Mesenchymal stem cell (in vitro differentiated cells and primary cell): ENCODE measurements around the gene CELF2.

ENCODE experiments used
- DNase-seq: peaks from one replicate; pipeline ENCODE4 v3.0.0-alpha.2; 2013
- H2AFZ ChIP-seq: one replicate; pipeline ENCODE4 v1.6.1; 2013; ENCODE audit warnings: low read depth, mild to moderate bottlenecking, control low read depth, inconsistent platforms, low read length, moderate library complexity
- H2AK5ac ChIP-seq: 2 replicates; pipeline ENCODE4 v1.6.1; 2013; ENCODE audit warnings: low read length, moderate library complexity, mild to moderate bottlenecking, inconsistent platforms; ENCODE audit not compliant: severe bottlenecking
- H2BK120ac ChIP-seq: one replicate; pipeline ENCODE4 v1.6.1; 2013; ENCODE audit warnings: low read depth, mild to moderate bottlenecking, inconsistent platforms, low read length, moderate library complexity
- H2BK12ac ChIP-seq, 2 experiments: one replicate each; pipeline ENCODE4 v1.6.1; 2013; ENCODE audit warnings: inconsistent platforms in 2 of 2, low read length in 2 of 2, mild to moderate bottlenecking in 2 of 2, moderate library complexity in 2 of 2, control low read depth in 1 of 2
- H2BK15ac ChIP-seq: one replicate; pipeline ENCODE4 v1.6.1; 2013; ENCODE audit warnings: mild to moderate bottlenecking, low read depth, inconsistent platforms; ENCODE audit not compliant: poor library complexity, severe bottlenecking
- H2BK5ac ChIP-seq: 2 replicates; pipeline ENCODE4 v1.6.1; 2013; ENCODE audit warnings: low read depth, mild to moderate bottlenecking, low read length, control low read depth, inconsistent platforms; ENCODE audit not compliant: poor library complexity, severe bottlenecking
- H3K14ac ChIP-seq, 2 experiments: one replicate each; pipeline ENCODE4 v1.6.1; 2013; ENCODE audit warnings: inconsistent platforms in 2 of 2, low read length in 2 of 2, control low read depth in 1 of 2, mild to moderate bottlenecking in 1 of 2, moderate library complexity in 1 of 2
- H3K18ac ChIP-seq, 2 experiments: one replicate each; pipeline ENCODE4 v1.6.1; 2013; ENCODE audit warnings: inconsistent platforms in 2 of 2, low read length in 2 of 2, control low read depth in 1 of 2, low read depth in 1 of 2, mild to moderate bottlenecking in 1 of 2
- H3K23ac ChIP-seq, 2 experiments: one replicate each; pipeline ENCODE4 v1.6.1; 2013; ENCODE audit warnings: inconsistent platforms in 2 of 2, low read length in 2 of 2, mild to moderate bottlenecking in 2 of 2, moderate library complexity in 2 of 2, control low read depth in 1 of 2
- H3K27ac ChIP-seq: 2 replicates; pipeline ENCODE4 v1.5.1; 2013; ENCODE audit warnings: mild to moderate bottlenecking, moderate library complexity, low read length, control low read depth, inconsistent platforms; ENCODE audit not compliant: poor library complexity, severe bottlenecking
- H3K27me3 ChIP-seq, 2 experiments: 2 replicates each; pipeline versions ENCODE4 v1.6.1 to v1.7.0; 2013; ENCODE audit warnings: low read length in 2 of 2, mild to moderate bottlenecking in 2 of 2, moderate library complexity in 2 of 2, control low read depth in 1 of 2, inconsistent platforms in 1 of 2; ENCODE audit not compliant: control insufficient read depth in 1 of 2, insufficient read depth in 1 of 2
- H3K36me3 ChIP-seq, 2 experiments: 2 replicates each; pipeline versions ENCODE4 v1.6.1 to v1.7.0; 2013; ENCODE audit warnings: low read length in 2 of 2, control low read depth in 1 of 2, inconsistent platforms in 1 of 2, low read depth in 1 of 2, mild to moderate bottlenecking in 1 of 2; ENCODE audit not compliant: insufficient read depth in 2 of 2, control insufficient read depth in 1 of 2
- H3K4ac ChIP-seq, 2 experiments: one replicate each; pipeline ENCODE4 v1.6.1; 2013; ENCODE audit warnings: inconsistent platforms in 2 of 2, low read length in 2 of 2, mild to moderate bottlenecking in 2 of 2, moderate library complexity in 2 of 2, control low read depth in 1 of 2, low read depth in 1 of 2
- H3K4me1 ChIP-seq: 2 replicates; pipeline ENCODE4 v1.6.1; 2013; ENCODE audit warnings: low read depth, low read length, control low read depth; ENCODE audit not compliant: control insufficient read depth, insufficient read depth
- H3K4me2 ChIP-seq: 2 replicates; pipeline ENCODE4 v1.6.1; 2013; ENCODE audit warnings: low read length, mild to moderate bottlenecking, inconsistent platforms; ENCODE audit not compliant: poor library complexity, severe bottlenecking
- H3K4me3 ChIP-seq, 2 experiments: 2 replicates each; pipeline versions ENCODE4 v1.5.1 to v1.7.0; 2013; ENCODE audit warnings: low read length in 2 of 2, mild to moderate bottlenecking in 2 of 2, control low read depth in 1 of 2, low read depth in 1 of 2; ENCODE audit not compliant: insufficient read depth in 1 of 2
- H3K79me1 ChIP-seq: replicated peaks from 2 replicates; pipeline ENCODE4 v1.6.1; 2013; ENCODE audit warnings: mild to moderate bottlenecking, control low read depth, low read length, inconsistent platforms; ENCODE audit not compliant: poor library complexity, severe bottlenecking
- H3K9ac ChIP-seq: 2 replicates; pipeline ENCODE4 v1.7.0; 2013; ENCODE audit warnings: mild to moderate bottlenecking, low read length, moderate library complexity
- H3K9me3 ChIP-seq: 2 replicates; pipeline ENCODE4 v1.7.0; 2013; ENCODE audit warnings: mild to moderate bottlenecking, low read length; ENCODE audit not compliant: control insufficient read depth
- H4K8ac ChIP-seq: one replicate; pipeline ENCODE4 v1.6.1; 2013; ENCODE audit warnings: inconsistent platforms, mild to moderate bottlenecking, low read length, moderate library complexity
- H4K91ac ChIP-seq: one replicate; pipeline ENCODE4 v1.6.1; 2013; ENCODE audit warnings: mild to moderate bottlenecking, low read length, inconsistent platforms
- WGBS: methylation state at CpG from one replicate; pipeline ENCODE4 v1.1.7; 2013; ENCODE audit warnings: mixed read lengths; 5-methylcytosine and 5-hydroxymethylcytosine counted together

The CELF2 gene

DNA sequence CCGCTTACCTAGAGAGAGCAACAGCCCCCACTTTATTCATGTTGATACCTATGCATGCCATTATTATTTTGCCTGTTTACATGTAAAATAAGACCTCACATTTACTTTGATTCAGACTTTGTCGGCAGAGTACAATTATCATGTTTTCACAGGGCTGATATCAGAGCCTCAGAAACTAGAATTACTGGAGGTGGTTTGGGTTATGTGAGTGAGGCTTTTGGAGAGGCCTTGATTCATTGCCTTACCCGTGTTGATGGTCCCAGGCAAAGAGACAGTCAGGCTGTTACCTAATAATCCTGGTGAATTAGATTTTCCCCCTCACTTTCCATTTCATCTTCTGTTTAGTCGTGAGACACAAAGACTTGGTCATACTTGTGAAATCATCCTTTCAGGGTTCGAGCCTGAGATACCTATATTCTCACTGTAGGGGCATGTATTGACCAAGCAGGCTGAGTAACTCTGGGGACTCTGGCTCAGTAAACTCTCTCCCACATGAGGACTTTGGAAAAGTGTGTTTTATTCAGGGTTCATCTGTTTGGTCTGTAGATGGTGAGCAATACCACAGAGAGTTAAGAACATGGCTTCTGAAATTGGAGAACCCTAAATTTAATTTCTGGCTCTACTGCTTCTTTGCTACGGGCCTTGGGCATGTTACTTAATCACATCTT, 150.9 kb downstream of the CELF2 start:
- no peak overlapping the region for H2BK120ac ChIP-seq
- DNase-seq, result no peak
- H3K4me1 ChIP-seq, result peaks cover 10% of the 10 kb centered on the region
- no peak overlapping the region for H3K27ac ChIP-seq
- H3K9ac ChIP-seq, result no peak overlapping the region
- no peak overlapping the region for H2AK5ac ChIP-seq
- H2BK15ac ChIP-seq, result no peak overlapping the region
- H3K4me2 ChIP-seq, result no peak overlapping the region
- H3K9me3 ChIP-seq, result no peaks in the 10 kb centered on the region
- H3K14ac ChIP-seq, result no peak overlapping the region
- H2AFZ ChIP-seq, result no peak overlapping the region
- 91% methylated on average over 5 of the region's 6 CpGs for WGBS
- H4K8ac ChIP-seq, result no peak overlapping the region
- H3K36me3 ChIP-seq, result peaks cover 0 to 62% of the 10 kb centered on the region in 2 experiments
- H3K4ac ChIP-seq, result no peak overlapping the region
- no peak overlapping the region for H2BK5ac ChIP-seq
- H3K79me1 ChIP-seq, result peaks cover 31% of the 10 kb centered on the region
- H3K23ac ChIP-seq, result no peak overlapping the region
- peaks cover 0 to 16% of the 10 kb centered on the region in 2 experiments for H3K27me3 ChIP-seq
- no peak overlapping the region for H3K18ac ChIP-seq
- no peak overlapping the region for H4K91ac ChIP-seq
- H2BK12ac ChIP-seq, result no peak overlapping the region
- H3K4me3 ChIP-seq, result no peak overlapping the region

DNA sequence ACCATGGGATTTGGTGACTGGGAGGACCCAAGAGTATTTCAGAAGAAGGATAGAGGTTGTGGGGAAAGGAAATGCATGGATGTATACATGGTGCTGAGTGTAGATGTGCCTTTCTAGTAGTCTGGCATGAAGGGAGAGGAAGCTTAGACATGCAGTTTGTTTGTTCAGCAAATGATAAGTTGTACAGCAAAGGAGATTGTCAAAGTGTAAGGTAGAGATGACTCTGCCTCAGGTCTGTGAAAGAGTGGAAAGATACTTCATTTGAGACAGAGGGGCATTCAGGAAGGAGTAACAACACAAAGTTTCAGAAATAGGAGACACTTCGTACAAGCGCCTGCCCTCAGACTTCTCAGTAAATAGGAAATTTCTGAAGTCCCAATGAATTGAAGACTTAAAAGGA, 152.3 kb downstream of the CELF2 start:
- WGBS, result 97% methylated on average over 2 of the region's 2 CpGs
- H3K4me2 ChIP-seq, result no peak overlapping the region

DNA sequence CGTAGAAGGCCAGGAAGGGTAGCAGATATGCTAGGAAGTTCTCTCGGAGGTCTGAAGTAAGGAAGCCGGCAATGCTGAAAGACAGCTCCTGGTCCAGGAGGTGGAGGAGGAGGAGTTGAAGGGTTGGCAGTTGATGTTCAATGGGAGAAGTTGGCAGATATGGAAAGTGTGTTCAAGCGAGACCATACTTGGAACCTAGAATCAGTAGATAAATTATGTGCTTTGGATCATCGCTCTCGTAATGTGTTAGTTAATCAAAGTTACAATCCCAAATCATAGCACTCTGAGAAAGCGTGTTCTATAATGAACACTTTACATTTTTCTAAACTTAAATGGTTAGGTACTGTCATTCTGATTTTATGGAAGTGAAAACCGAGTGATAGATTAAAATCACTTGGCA, 152.9 kb downstream of the CELF2 start:
- peaks cover 27% of the 10 kb centered on the region for H3K79me1 ChIP-seq
- H3K14ac ChIP-seq, result no peak overlapping the region
- H2BK15ac ChIP-seq, result no peak overlapping the region
- H3K4me3 ChIP-seq, result no peak overlapping the region
- no peak overlapping the region for H2AK5ac ChIP-seq
- H2BK12ac ChIP-seq, result no peak overlapping the region
- WGBS, result 90% methylated on average over 5 of the region's 8 CpGs
- no peak for DNase-seq
- H2BK5ac ChIP-seq, result no peak overlapping the region
- H3K23ac ChIP-seq, result no peak overlapping the region
- no peak overlapping the region for H3K27ac ChIP-seq
- H3K4me1 ChIP-seq, result peaks cover 5% of the 10 kb centered on the region
- no peak overlapping the region for H3K4me2 ChIP-seq
- H3K27me3 ChIP-seq, result peaks cover 0 to 8% of the 10 kb centered on the region in 2 experiments
- H4K91ac ChIP-seq, result no peak overlapping the region
- H3K9ac ChIP-seq, result no peak overlapping the region
- no peak overlapping the region for H2AFZ ChIP-seq
- H4K8ac ChIP-seq, result no peak overlapping the region
- H2BK120ac ChIP-seq, result no peak overlapping the region
- H3K36me3 ChIP-seq, result peaks cover 0 to 83% of the 10 kb centered on the region in 2 experiments
- no peaks in the 10 kb centered on the region for H3K9me3 ChIP-seq
- no peak overlapping the region for H3K4ac ChIP-seq
- no peak overlapping the region for H3K18ac ChIP-seq

More for the DNA sequence above, 152.3 kb downstream of the CELF2 start:
- Histone ChIP-seq H3K79me1 (peaks cover 27% of the 10 kb centered on the region), H2BK5ac (no peak overlapping the region), H4K91ac (no peak overlapping the region), H2BK15ac (no peak overlapping the region), H3K18ac (no peak overlapping the region), H4K8ac (no peak overlapping the region), H3K14ac (no peak overlapping the region), H2BK120ac (no peak overlapping the region), H3K4ac (no peak overlapping the region), H3K4me3 (no peak overlapping the region), H3K9ac (no peak overlapping the region), H2BK12ac (no peak overlapping the region), H2AFZ (no peak overlapping the region), H3K23ac (no peak overlapping the region), H3K27me3 (peaks cover 0 to 8% of the 10 kb centered on the region in 2 experiments), H3K27ac (no peak overlapping the region), H3K36me3 (peaks cover 0 to 77% of the 10 kb centered on the region in 2 experiments), H3K4me1 (peaks cover 9% of the 10 kb centered on the region), H2AK5ac (no peak overlapping the region), H3K9me3 (no peaks in the 10 kb centered on the region)
- DNase-seq, result no peak

DNA sequence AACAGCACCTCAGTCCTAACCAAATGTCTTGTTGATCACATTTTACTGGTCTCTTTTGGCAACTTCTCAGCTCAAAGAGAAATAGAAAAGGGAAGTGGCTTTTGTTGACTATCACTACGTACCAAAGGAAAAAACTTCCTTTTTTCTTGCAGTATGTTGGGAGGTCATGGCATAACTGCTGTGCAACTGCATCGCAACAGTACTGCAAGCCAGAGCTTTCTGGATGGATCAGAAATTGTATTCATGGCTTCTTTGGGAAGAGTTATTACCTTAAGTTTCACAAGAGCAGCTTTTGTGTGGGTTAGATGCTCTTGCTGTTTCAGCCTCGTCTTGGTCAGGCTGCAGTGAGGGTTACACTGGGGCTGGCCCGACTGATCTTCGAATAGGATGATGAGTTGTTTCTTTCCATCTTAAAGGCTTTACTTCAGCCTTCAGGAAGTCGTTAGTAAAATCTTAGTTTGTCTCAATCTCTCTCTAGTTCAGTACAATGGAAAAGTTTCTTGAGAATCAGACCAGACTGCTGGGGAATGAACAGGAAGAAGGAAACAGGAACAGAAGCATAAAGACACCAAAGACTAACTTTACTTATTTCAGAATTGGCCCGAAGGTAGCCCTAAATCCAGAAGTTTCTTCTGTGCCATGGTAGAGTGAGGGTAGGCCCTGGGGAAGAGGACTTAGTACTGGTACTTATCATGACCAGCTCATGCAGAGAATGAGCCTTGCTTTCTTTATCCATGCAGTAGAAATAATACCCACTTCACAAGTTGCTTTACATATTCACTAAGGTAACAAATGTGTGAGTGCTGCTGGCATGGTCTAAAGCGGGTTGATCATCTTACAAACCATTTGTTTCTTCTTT, 153.6 kb downstream of the CELF2 start:
- Histone ChIP-seq H3K4ac (no peak overlapping the region), H3K9ac (no peak overlapping the region), H3K18ac (no peak overlapping the region), H3K14ac (no peak overlapping the region), H3K23ac (no peak overlapping the region), H3K9me3 (no peaks in the 10 kb centered on the region), H4K8ac (no peak overlapping the region), H2AFZ (no peak overlapping the region), H2BK120ac (no peak overlapping the region), H2BK15ac (no peak overlapping the region), H2BK12ac (no peak overlapping the region), H4K91ac (no peak overlapping the region), H3K79me1 (peaks cover 25% of the 10 kb centered on the region), H3K4me3 (no peak overlapping the region), H2AK5ac (no peak overlapping the region), H3K4me1 (no peaks in the 10 kb centered on the region), H2BK5ac (no peak overlapping the region), H3K27me3 (peaks cover 0 to 5% of the 10 kb centered on the region in 2 experiments), H3K4me2 (no peak overlapping the region), H3K36me3 (peaks cover 0 to 89% of the 10 kb centered on the region in 2 experiments), H3K27ac (no peak overlapping the region)
- 83% methylated on average over 6 of the region's 8 CpGs for WGBS
- no peak for DNase-seq
